ENCODE measurements around the gene NWD2. TPM values are rescaled to one million over a fixed set of nuclear protein-coding genes. Genes with fewer than 3 reads are reported as not detected.
"Not testable (repeated sequence)": the region's sequence is repeated elsewhere in the genome, so short reads cannot be mapped to it uniquely, and the experiment has no call there.

NWD2 gene
- total and polyA plus RNA-seq, 5 donors from 2014 or later: not detected

- ATAC-seq (ENCODE audit: low read depth in 2 of 2): not testable (repeated sequence)
- H3K9me3 Mint-ChIP-seq: peaks cover 0 to 17% (median 6%) of the 10 kb centered on the region in 7 donors
Observed at GRCh38 chr4:37495353-37495752, 250.8 kb downstream of the NWD2 start.

More at GRCh38 chr4:37495353-37495752, 250.8 kb downstream of the NWD2 start:
- H3K27me3 ChIP-seq (ENCODE audit: control insufficient read depth, insufficient read depth, low read length); DNase-seq; H3K36me3 ChIP-seq (ENCODE audit: control insufficient read depth, insufficient read depth, low read length); H3K27me3 Mint-ChIP-seq; H3K4me1 Mint-ChIP-seq; H3K36me3 Mint-ChIP-seq; H3K27ac ChIP-seq (ENCODE audit: insufficient read depth, low read length, poor library complexity, severe bottlenecking); H3K9me3 ChIP-seq (ENCODE audit: control insufficient read depth in 2 of 2, low read length in 2 of 2); H3K4me1 ChIP-seq (ENCODE audit: control insufficient read depth, insufficient read depth, low read length, poor library complexity, severe bottlenecking); H3K4me3 ChIP-seq (ENCODE audit: low read depth, low read length); H3K27ac Mint-ChIP-seq; H3K4me3 Mint-ChIP-seq: not testable (repeated sequence)
